ENCODE results near the gene LSS. TPM values are rescaled to one million over a fixed set of nuclear protein-coding genes. Genes with fewer than 3 reads are reported as not detected.

Gene LSS
- total and polyA plus RNA-seq, 10 of the 15 experiments (the other 5 are each of a cell fraction or from before 2014, with no cell fraction given): 2.9 to 82.4 (median 27.5) TPM

DNA sequence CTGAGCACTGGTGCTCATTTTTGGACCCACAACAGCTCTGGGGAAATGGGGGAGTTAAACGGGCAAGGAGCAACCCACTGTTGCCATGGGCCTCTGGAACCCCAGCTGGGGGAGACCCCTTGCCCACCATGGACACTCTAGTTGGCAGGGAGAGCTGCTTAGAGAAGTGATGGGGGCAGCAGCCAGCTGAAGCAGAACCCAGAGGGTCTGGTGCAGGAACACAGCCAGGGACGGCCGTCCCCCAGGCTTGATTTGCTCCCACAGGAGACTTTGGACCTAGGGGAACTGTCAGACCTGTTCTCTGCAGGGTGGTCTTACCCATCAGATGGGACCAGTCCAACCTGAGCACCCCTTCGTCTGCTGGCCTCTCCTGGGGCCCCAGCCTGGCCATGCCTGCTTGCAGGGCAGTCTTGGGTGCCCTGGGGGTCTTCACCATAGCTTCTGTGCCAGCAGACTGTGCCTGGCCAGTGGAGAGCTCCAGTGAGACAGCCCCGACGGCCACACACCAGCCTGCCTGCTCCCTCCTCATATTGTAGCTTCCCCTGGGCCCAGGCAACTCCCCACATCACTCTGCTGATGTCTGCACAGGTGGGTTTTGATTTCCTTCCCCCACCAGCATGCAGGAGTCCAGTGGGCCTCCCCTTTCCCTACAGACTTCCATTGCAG, 55.6 kb downstream of the LSS start:
- H3K4me2 ChIP-seq (ENCODE audit: control insufficient read depth, insufficient read depth): no peak overlapping the region
- CTCF ChIA-PET: no interaction called here
- RAD21 ChIA-PET (ENCODE audit: unreplicated experiment): no interaction called here
- no peak for TF ChIP-seq TCF7 (IDR thresholded peaks at IDR 0.05; ENCODE audit: borderline replicate concordance)
- no peak for TF ChIP-seq RCOR1 (conservative IDR thresholded peaks at IDR 0.05; ENCODE audit: low read depth, low read length)
- TF ChIP-seq POU2F2 (IDR thresholded peaks at IDR 0.05; ENCODE audit: borderline replicate concordance, low read depth, low read length): no peak
- TF ChIP-seq, protein P1, sequence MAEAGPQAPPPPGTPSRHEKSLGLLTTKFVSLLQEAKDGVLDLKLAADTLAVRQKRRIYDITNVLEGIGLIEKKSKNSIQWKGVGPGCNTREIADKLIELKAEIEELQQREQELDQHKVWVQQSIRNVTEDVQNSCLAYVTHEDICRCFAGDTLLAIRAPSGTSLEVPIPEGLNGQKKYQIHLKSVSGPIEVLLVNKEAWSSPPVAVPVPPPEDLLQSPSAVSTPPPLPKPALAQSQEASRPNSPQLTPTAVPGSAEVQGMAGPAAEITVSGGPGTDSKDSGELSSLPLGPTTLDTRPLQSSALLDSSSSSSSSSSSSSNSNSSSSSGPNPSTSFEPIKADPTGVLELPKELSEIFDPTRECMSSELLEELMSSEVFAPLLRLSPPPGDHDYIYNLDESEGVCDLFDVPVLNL (IDR thresholded peaks at IDR 0.05; ENCODE audit: low read depth, low read length): no peak
- no peak for TF ChIP-seq RFX5 (IDR thresholded peaks at IDR 0.05; ENCODE audit: low read depth, low read length)
- TF ChIP-seq, protein P2, sequence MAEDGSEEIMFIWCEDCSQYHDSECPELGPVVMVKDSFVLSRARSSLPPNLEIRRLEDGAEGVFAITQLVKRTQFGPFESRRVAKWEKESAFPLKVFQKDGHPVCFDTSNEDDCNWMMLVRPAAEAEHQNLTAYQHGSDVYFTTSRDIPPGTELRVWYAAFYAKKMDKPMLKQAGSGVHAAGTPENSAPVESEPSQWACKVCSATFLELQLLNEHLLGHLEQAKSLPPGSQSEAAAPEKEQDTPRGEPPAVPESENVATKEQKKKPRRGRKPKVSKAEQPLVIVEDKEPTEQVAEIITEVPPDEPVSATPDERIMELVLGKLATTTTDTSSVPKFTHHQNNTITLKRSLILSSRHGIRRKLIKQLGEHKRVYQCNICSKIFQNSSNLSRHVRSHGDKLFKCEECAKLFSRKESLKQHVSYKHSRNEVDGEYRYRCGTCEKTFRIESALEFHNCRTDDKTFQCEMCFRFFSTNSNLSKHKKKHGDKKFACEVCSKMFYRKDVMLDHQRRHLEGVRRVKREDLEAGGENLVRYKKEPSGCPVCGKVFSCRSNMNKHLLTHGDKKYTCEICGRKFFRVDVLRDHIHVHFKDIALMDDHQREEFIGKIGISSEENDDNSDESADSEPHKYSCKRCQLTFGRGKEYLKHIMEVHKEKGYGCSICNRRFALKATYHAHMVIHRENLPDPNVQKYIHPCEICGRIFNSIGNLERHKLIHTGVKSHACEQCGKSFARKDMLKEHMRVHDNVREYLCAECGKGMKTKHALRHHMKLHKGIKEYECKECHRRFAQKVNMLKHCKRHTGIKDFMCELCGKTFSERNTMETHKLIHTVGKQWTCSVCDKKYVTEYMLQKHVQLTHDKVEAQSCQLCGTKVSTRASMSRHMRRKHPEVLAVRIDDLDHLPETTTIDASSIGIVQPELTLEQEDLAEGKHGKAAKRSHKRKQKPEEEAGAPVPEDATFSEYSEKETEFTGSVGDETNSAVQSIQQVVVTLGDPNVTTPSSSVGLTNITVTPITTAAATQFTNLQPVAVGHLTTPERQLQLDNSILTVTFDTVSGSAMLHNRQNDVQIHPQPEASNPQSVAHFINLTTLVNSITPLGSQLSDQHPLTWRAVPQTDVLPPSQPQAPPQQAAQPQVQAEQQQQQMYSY (CRISPR knock-in tag; IDR thresholded peaks at IDR 0.05): no peak
- TF ChIP-seq SP1 (IDR thresholded peaks at IDR 0.05; ENCODE audit: low read depth, low read length): no peak
- TF ChIP-seq, protein P3, sequence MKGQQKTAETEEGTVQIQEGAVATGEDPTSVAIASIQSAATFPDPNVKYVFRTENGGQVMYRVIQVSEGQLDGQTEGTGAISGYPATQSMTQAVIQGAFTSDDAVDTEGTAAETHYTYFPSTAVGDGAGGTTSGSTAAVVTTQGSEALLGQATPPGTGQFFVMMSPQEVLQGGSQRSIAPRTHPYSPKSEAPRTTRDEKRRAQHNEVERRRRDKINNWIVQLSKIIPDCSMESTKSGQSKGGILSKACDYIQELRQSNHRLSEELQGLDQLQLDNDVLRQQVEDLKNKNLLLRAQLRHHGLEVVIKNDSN (IDR thresholded peaks at IDR 0.05; ENCODE audit: borderline replicate concordance, extremely low read length, insufficient read depth, low read depth, low read length): no peak
- TF ChIP-seq KLF5 (IDR thresholded peaks at IDR 0.05; ENCODE audit: partially characterized antibody): no peak
- no peak for TF ChIP-seq ZNF274 (IDR thresholded peaks at IDR 0.05; ENCODE audit: insufficient read depth, insufficient read length)
- TF ChIP-seq, protein P4, sequence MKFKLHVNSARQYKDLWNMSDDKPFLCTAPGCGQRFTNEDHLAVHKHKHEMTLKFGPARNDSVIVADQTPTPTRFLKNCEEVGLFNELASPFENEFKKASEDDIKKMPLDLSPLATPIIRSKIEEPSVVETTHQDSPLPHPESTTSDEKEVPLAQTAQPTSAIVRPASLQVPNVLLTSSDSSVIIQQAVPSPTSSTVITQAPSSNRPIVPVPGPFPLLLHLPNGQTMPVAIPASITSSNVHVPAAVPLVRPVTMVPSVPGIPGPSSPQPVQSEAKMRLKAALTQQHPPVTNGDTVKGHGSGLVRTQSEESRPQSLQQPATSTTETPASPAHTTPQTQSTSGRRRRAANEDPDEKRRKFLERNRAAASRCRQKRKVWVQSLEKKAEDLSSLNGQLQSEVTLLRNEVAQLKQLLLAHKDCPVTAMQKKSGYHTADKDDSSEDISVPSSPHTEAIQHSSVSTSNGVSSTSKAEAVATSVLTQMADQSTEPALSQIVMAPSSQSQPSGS (IDR thresholded peaks at IDR 0.05; ENCODE audit: low read length): no peak
- TF ChIP-seq, protein P5, sequence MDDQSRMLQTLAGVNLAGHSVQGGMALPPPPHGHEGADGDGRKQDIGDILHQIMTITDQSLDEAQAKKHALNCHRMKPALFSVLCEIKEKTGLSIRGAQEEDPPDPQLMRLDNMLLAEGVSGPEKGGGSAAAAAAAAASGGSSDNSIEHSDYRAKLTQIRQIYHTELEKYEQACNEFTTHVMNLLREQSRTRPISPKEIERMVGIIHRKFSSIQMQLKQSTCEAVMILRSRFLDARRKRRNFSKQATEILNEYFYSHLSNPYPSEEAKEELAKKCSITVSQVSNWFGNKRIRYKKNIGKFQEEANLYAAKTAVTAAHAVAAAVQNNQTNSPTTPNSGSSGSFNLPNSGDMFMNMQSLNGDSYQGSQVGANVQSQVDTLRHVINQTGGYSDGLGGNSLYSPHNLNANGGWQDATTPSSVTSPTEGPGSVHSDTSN (IDR thresholded peaks at IDR 0.05; ENCODE audit: insufficient replicate concordance, low read depth, low read length): no peak
- TF ChIP-seq ZNF207 (IDR thresholded peaks at IDR 0.05; ENCODE audit: borderline replicate concordance): no peak
- TF ChIP-seq FOXK2 (IDR thresholded peaks at IDR 0.05): no peak
- TF ChIP-seq MTA3 (IDR thresholded peaks at IDR 0.05; ENCODE audit: borderline replicate concordance, low read length): no peak

More for the DNA sequence above, 55.6 kb downstream of the LSS start:
- ChIA-PET SMC1A (ENCODE audit: uncharacterized antibody, unreplicated experiment) (no interaction called here), POLR2A (interaction anchor here (0.5 to 0.6 kb wide), 2 partner anchors 11 to 468 kb away, joined by 3 to 7 read pairs; no protein-coding TSS in a partner anchor)
- no peak overlapping the region for H2AFZ ChIP-seq (ENCODE audit: control insufficient read depth, low read depth, low read length)
- intact Hi-C loops (cut with micrococcal nuclease; ENCODE audit: unreplicated experiment): no loop called here
- in situ Hi-C loops (cut with MboI): no loop called here
- no peak overlapping the region for H3K27ac ChIP-seq (ENCODE audit: control insufficient read depth, insufficient read depth)
- H3K36me3 ChIP-seq (ENCODE audit: control insufficient read depth in 2 of 2, insufficient read depth in 2 of 2, low read length in 1 of 2): no peaks in the 10 kb centered on the region
- FAIRE-seq (no peak), DNase-seq (ENCODE audit: low read depth, low spot score) (no peak), ATAC-seq (no peak)
- H3K4me1 ChIP-seq (ENCODE audit: control insufficient read depth, insufficient read depth, low read length): no peaks in the 10 kb centered on the region; the same call in 1 of the 2 replicates
- no TSS peak for BruUV-seq (replicated peaks)
- H3K27me3 ChIP-seq (replicated peaks in 1 of 2; ENCODE audit: control insufficient read depth in 2 of 2, insufficient read depth in 2 of 2, low read length in 1 of 2): no peaks in the 10 kb centered on the region
- 46% methylated on average over 6 of the region's 6 CpGs for WGBS (ENCODE audit: insufficient coverage, insufficient replicate concordance, low lambda C conversion rate, missing lambda C conversion rate)
- H3K79me2 ChIP-seq (ENCODE audit: control insufficient read depth, insufficient read depth, low read length): no peaks in the 10 kb centered on the region
- no peak overlapping the region for H3K4me3 ChIP-seq
- peaks cover 2% of the 10 kb centered on the region; the same call in 1 of the 3 replicates for H3K9me3 ChIP-seq (replicated peaks; ENCODE audit: control insufficient read depth, insufficient read depth, low read length)
- H3K9ac ChIP-seq (ENCODE audit: control insufficient read depth, insufficient read depth, low read length): no peak overlapping the region
- H4K20me1 ChIP-seq (ENCODE audit: control insufficient read depth, insufficient read depth): no peaks in the 10 kb centered on the region

Data from GM12878 (cell line).